Right cardiac atrium (tissue), 5 donors: ENCODE measurements around the gene FHOD3. TPM values are rescaled to one million over a fixed set of nuclear protein-coding genes. Genes with fewer than 3 reads are reported as not detected.

Source experiments
- ATAC-seq, 2 donors: fragments of 200-7000 bp; cut with Tn5 transposase; one replicate each; pipeline versions ENCODE4 v1.8.0 to v1.9.1; 2020; ENCODE audit warnings: moderate library complexity in 2 of 2, mild to moderate bottlenecking in 1 of 2
- DNase-seq, 3 donors: peaks; one replicate each; pipeline ENCODE4 v3.0.0-alpha.2; 2020
- H3K27ac ChIP-seq: one replicate; pipeline ENCODE4 v1.5.1; 2013; ENCODE audit warnings: mild to moderate bottlenecking, low read length, control low read depth, moderate library complexity
- H3K27me3 ChIP-seq: one replicate; pipeline ENCODE4 v1.6.1; 2013; ENCODE audit not compliant: control insufficient read depth, insufficient read depth
- H3K4me1 ChIP-seq: one replicate; pipeline ENCODE4 v1.6.1; 2013; ENCODE audit warnings: low read length; ENCODE audit not compliant: control insufficient read depth, insufficient read depth
- H3K4me3 ChIP-seq: one replicate; pipeline ENCODE4 v1.5.1; 2013; ENCODE audit warnings: low read length, control low read depth
- H3K9me3 ChIP-seq: one replicate; pipeline ENCODE4 v1.6.1; 2013; ENCODE audit warnings: low read length; ENCODE audit not compliant: control insufficient read depth
- WGBS: extraction: QIAGEN DNeasy Blood & Tissue Kit; methylation state at CpG from one replicate; pipeline ENCODE4 v1.1.7; 2013; 5-methylcytosine and 5-hydroxymethylcytosine counted together
- intact Hi-C, 4 donors: fragments of 100-400 bp; cut with DNase I; formaldehyde crosslinking; loops; one replicate each; pipeline versions ENCODE4 v1.11.0 to v1.14.0; 2022 to 2023
- polyA plus RNA-seq: library from polyadenylated mRNA; stranded (reverse); fragments of 200-250 nt; gene quantifications from one replicate; pipeline ENCODE4 v1.2.3, GENCODE V29; 2013
- total RNA-seq, 4 donors: library from RNA; stranded (reverse); fragmentation: NEBNext Ultra II Directional; extraction: Animal tissue kit (Norgen Biotek cat#: 25700); gene quantifications; one replicate each; pipeline ENCODE4 v1.2.1, GENCODE V29; 2021
- donor health status: healthy with polysubstance abuse.
- donor health status: DM: no; HTN: yes; CAD: no.
- donor health status: DM: no; HTN: no; CAD: no.
- donor health status: DM: no; HTN: yes; CAD: no; lungs with severe emphysema.
- donor health status: DM: yes; HTN: yes; CAD: no.

The FHOD3 gene
- total and polyA plus RNA-seq, 5 donors: 118 to 157 (median 138) TPM

- Histone ChIP-seq H3K4me1 (peaks cover 9% of the 10 kb centered on the region), H3K9me3 (no peaks in the 10 kb centered on the region), H3K4me3 (no peak overlapping the region), H3K27ac (peak overlapping the region; percentile 54), H3K27me3 (no peaks in the 10 kb centered on the region)
- ATAC-seq: no peak
- no peak for DNase-seq
- 86% methylated on average over 10 of the region's 10 CpGs for WGBS
- intact Hi-C loops: no loop called here
These were observed 88.8 kb downstream of the FHOD3 start for GRCh38 chr18:36386150-36386920.

- H3K27ac ChIP-seq: peak overlapping the region; percentile 75
- H3K4me1 ChIP-seq: peaks cover 6% of the 10 kb centered on the region
- no peak for ATAC-seq
- no peak overlapping the region for H3K4me3 ChIP-seq
- 39% methylated on average over 3 of the region's 3 CpGs for WGBS
- no peak for DNase-seq
- intact Hi-C loops: no loop called here
- H3K27me3 ChIP-seq: no peaks in the 10 kb centered on the region
- H3K9me3 ChIP-seq: no peaks in the 10 kb centered on the region
These were observed 89.8 kb downstream of the FHOD3 start for GRCh38 chr18:36387310-36387709.

- H3K9me3 ChIP-seq: no peaks in the 10 kb centered on the region
- ATAC-seq (no peak), DNase-seq (no peak)
- no peak overlapping the region for H3K4me3 ChIP-seq
- no peaks in the 10 kb centered on the region for H3K27me3 ChIP-seq
- peaks cover 14% of the 10 kb centered on the region for H3K4me1 ChIP-seq
- H3K27ac ChIP-seq: peak overlapping the region; percentile 54
- intact Hi-C loops: no loop called here
- 74% methylated on average over 4 of the region's 4 CpGs for WGBS
These were observed 90.8 kb downstream of the FHOD3 start for GRCh38 chr18:36388310-36388709.

- intact Hi-C loops: no loop called here
- no peak for DNase-seq
- no peak for ATAC-seq
- no peaks in the 10 kb centered on the region for H3K27me3 ChIP-seq
- WGBS: 65% methylated on average over 7 of the region's 7 CpGs
- no peak overlapping the region for H3K4me3 ChIP-seq
- peak overlapping the region; percentile 92 for H3K27ac ChIP-seq
- peaks cover 12% of the 10 kb centered on the region for H3K4me1 ChIP-seq
- no peaks in the 10 kb centered on the region for H3K9me3 ChIP-seq
These were observed 91.5 kb downstream of the FHOD3 start for GRCh38 chr18:36389027-36389426.

GRCh38 chr18:36389811-36390581 lies 92.5 kb downstream of the FHOD3 start:
- H3K27me3 ChIP-seq: no peaks in the 10 kb centered on the region
- WGBS: 54% methylated on average over 5 of the region's 5 CpGs
- H3K9me3 ChIP-seq: no peaks in the 10 kb centered on the region
- H3K4me1 ChIP-seq: peaks cover 12% of the 10 kb centered on the region
- ATAC-seq: peak; percentile 53 to 85
- intact Hi-C loops: no loop called here
- peak in 1 of 3 donors; percentile 62 for DNase-seq
- H3K27ac ChIP-seq: peak overlapping the region; percentile 92
- no peak overlapping the region for H3K4me3 ChIP-seq

GRCh38 chr18:36391426-36392145 lies 94.1 kb downstream of the FHOD3 start:
- 82% methylated on average over 7 of the region's 7 CpGs for WGBS
- no peak for DNase-seq
- Histone ChIP-seq H3K4me3 (no peak overlapping the region), H3K9me3 (no peaks in the 10 kb centered on the region), H3K4me1 (peaks cover 12% of the 10 kb centered on the region), H3K27ac (peak overlapping the region; percentile 97), H3K27me3 (no peaks in the 10 kb centered on the region)
- peak in 1 of 2 donors; percentile 10 for ATAC-seq
- intact Hi-C loops: no loop called here

- no peak overlapping the region for H3K4me3 ChIP-seq
- DNase-seq (no peak), ATAC-seq (no peak)
- no peaks in the 10 kb centered on the region for H3K27me3 ChIP-seq
- no peaks in the 10 kb centered on the region for H3K9me3 ChIP-seq
- H3K4me1 ChIP-seq: peaks cover 12% of the 10 kb centered on the region
- H3K27ac ChIP-seq: peak overlapping the region; percentile 97
- WGBS: 52% methylated on average over 4 of the region's 4 CpGs
- intact Hi-C loops: no loop called here
These were observed 94.9 kb downstream of the FHOD3 start for GRCh38 chr18:36392164-36392978.

GRCh38 chr18:36392979-36393287 lies 95.4 kb downstream of the FHOD3 start:
- 60% methylated on average over 3 of the region's 3 CpGs for WGBS
- peaks cover 10% of the 10 kb centered on the region for H3K4me1 ChIP-seq
- H3K27ac ChIP-seq: peak overlapping the region; percentile 89
- ATAC-seq (no peak), DNase-seq (no peak)
- H3K9me3 ChIP-seq: no peaks in the 10 kb centered on the region
- intact Hi-C loops: no loop called here
- H3K4me3 ChIP-seq: no peak overlapping the region
- no peaks in the 10 kb centered on the region for H3K27me3 ChIP-seq

GRCh38 chr18:36394486-36394885 lies 97.0 kb downstream of the FHOD3 start:
- ATAC-seq (no peak), DNase-seq (no peak)
- Histone ChIP-seq H3K9me3 (no peaks in the 10 kb centered on the region), H3K27ac (peak overlapping the region; percentile 43), H3K4me1 (peaks cover 13% of the 10 kb centered on the region), H3K27me3 (no peaks in the 10 kb centered on the region), H3K4me3 (no peak overlapping the region)
- WGBS: 85% methylated on average over 3 of the region's 3 CpGs
- intact Hi-C loops: no loop called here

- DNase-seq (no peak), ATAC-seq (no peak)
- Histone ChIP-seq H3K4me1 (peaks cover 13% of the 10 kb centered on the region), H3K27me3 (no peaks in the 10 kb centered on the region), H3K4me3 (no peak overlapping the region), H3K27ac (no peak overlapping the region), H3K9me3 (no peaks in the 10 kb centered on the region)
- intact Hi-C loops: no loop called here
These were observed 98.7 kb downstream of the FHOD3 start for GRCh38 chr18:36396190-36396589.
